Naive thymus-derived CD4-positive, alpha-beta T cell (primary cell): ENCODE measurements around the gene RCC2. TPM values are rescaled to one million over a fixed set of nuclear protein-coding genes. Genes with fewer than 3 reads are reported as not detected.

Experiments
- ATAC-seq: fragments of 150-1000 bp; cut with Tn5 transposase; 2 replicates; pipeline ENCODE4 v1.10.0; 2021; ENCODE audit warnings: mild to moderate bottlenecking, moderate library complexity
- CTCF ChIA-PET: fragments of 350-600 bp; sonication (Branson Sonifier 250); formaldehyde crosslinking; loops from one replicate; lab custom pipeline; 2021; ENCODE audit warnings: antibody characterized with exemption; lab: Charles Lee
- POLR2A ChIA-PET: fragments of 350-600 bp; sonication (Branson Sonifier 250); formaldehyde crosslinking; loops from one replicate; lab custom pipeline; 2021; ENCODE audit warnings: antibody characterized with exemption, inconsistent platforms; lab: Charles Lee
- DNase-seq, 9 donors: peaks; one replicate each; pipeline versions ENCODE4 v3.0.0 to v3.0.0-alpha.2; 2020 to 2022; ENCODE audit warnings: mixed read lengths in 1 of 9
- H3K27ac ChIP-seq: one replicate; pipeline ENCODE4 v1.7.0; 2013; ENCODE audit warnings: mild to moderate bottlenecking, low read depth, low read length, moderate library complexity
- H3K27me3 ChIP-seq, 2 donors: one replicate each; pipeline ENCODE4 v1.7.0; 2013; ENCODE audit warnings: low read length in 2 of 2, mild to moderate bottlenecking in 2 of 2, moderate library complexity in 2 of 2; ENCODE audit not compliant: control insufficient read depth in 2 of 2, insufficient read depth in 2 of 2
- H3K36me3 ChIP-seq, 3 experiments: 1 replicate in 2 of 3; 2 replicates in 1 of 3; pipeline ENCODE4 v1.7.0; 2013; ENCODE audit warnings: low read length in 3 of 3, mild to moderate bottlenecking in 3 of 3, moderate library complexity in 1 of 3; ENCODE audit not compliant: insufficient read depth in 3 of 3, control insufficient read depth in 2 of 3
- H3K4me1 ChIP-seq, 2 donors: one replicate each; pipeline ENCODE4 v1.7.0; 2013; ENCODE audit warnings: low read length in 2 of 2, mild to moderate bottlenecking in 2 of 2, moderate library complexity in 1 of 2; ENCODE audit not compliant: control insufficient read depth in 2 of 2, insufficient read depth in 2 of 2
- H3K4me3 ChIP-seq: 2 replicates; pipeline ENCODE4 v1.7.0; 2013; ENCODE audit warnings: mild to moderate bottlenecking, low read length
- H3K9me3 ChIP-seq, 3 experiments: 1 replicate in 2 of 3; 2 replicates in 1 of 3; pipeline ENCODE4 v1.7.0; 2013; ENCODE audit warnings: low read length in 3 of 3; ENCODE audit not compliant: control insufficient read depth in 2 of 3
- H3K27ac Mint-ChIP-seq, 9 donors: one replicate each; pipeline ENCODE4 v1.8.0; 2020 to 2022; ENCODE audit warnings: mixed read lengths in 9 of 9, mild to moderate bottlenecking in 8 of 9, moderate library complexity in 5 of 9, inconsistent platforms in 2 of 9
- H3K27me3 Mint-ChIP-seq, 5 donors: one replicate each; pipeline ENCODE4 v1.8.0; 2021 to 2022; ENCODE audit warnings: mixed read lengths in 5 of 5, mild to moderate bottlenecking in 1 of 5
- H3K36me3 Mint-ChIP-seq, 5 donors: one replicate each; pipeline ENCODE4 v1.8.0; 2020 to 2022; ENCODE audit warnings: mixed read lengths in 5 of 5, mild to moderate bottlenecking in 3 of 5, inconsistent platforms in 1 of 5
- H3K4me1 Mint-ChIP-seq, 7 donors: one replicate each; pipeline ENCODE4 v1.8.0; 2020 to 2022; ENCODE audit warnings: mixed read lengths in 7 of 7, mild to moderate bottlenecking in 3 of 7, inconsistent platforms in 1 of 7
- H3K4me3 Mint-ChIP-seq, 10 donors: one replicate each; pipeline ENCODE4 v1.8.0; 2020 to 2022; ENCODE audit warnings: mild to moderate bottlenecking in 10 of 10, mixed read lengths in 10 of 10, moderate library complexity in 6 of 10, inconsistent platforms in 2 of 10
- H3K9me3 Mint-ChIP-seq, 11 donors: one replicate each; pipeline ENCODE4 v1.8.0; 2020 to 2022; ENCODE audit warnings: mixed read lengths in 11 of 11, mild to moderate bottlenecking in 4 of 11, inconsistent platforms in 1 of 11, moderate library complexity in 1 of 11
- intact Hi-C, 2 donors: fragments of 100-400 bp; cut with micrococcal nuclease; formaldehyde crosslinking; loops; one replicate each; pipeline ENCODE4 v1.15.1; 2023
- polyA plus RNA-seq, 2 donors: library from polyadenylated mRNA; unstranded; fragments of 300-500 nt; fragmentation: Illumina TruSeq; gene quantifications; one replicate each; pipeline ENCODE4 v1.2.3, GENCODE V29; 2021
- total RNA-seq, 6 experiments: library from RNA in 5 of 6; stranded (reverse) in 5 of 6; gene quantifications; 1 replicate in 5 of 6; 2 replicates in 1 of 6; pipeline ENCODE4 v1.2.3 and lab custom pipeline; 2021 to 2026

Gene RCC2
- total and polyA plus RNA-seq, 7 experiments from 2014 or later = 12.0 to 130 (median 43.5) TPM

- H3K36me3 ChIP-seq = no peaks in the 10 kb centered on the region
- H3K27ac ChIP-seq = no peak overlapping the region
- no peak overlapping the region for H3K4me3 ChIP-seq
- Mint-ChIP-seq H3K27ac (no peak overlapping the region), H3K4me1 (no peaks in the 10 kb centered on the region), H3K27me3 (peaks cover 0 to 7% (median 3%) of the 10 kb centered on the region in 5 donors), H3K36me3 (no peaks in the 10 kb centered on the region), H3K4me3 (no peak overlapping the region), H3K9me3 (no peaks in the 10 kb centered on the region)
- ChIA-PET CTCF (no interaction called here), POLR2A (no interaction called here)
- H3K4me1 ChIP-seq = no peaks in the 10 kb centered on the region
- intact Hi-C loops = no loop called here
- no peaks in the 10 kb centered on the region for H3K27me3 ChIP-seq
- DNase-seq (no peak), ATAC-seq (no peak)
- H3K9me3 ChIP-seq = no peaks in the 10 kb centered on the region
These were observed 66.5 kb downstream of the RCC2 start for GRCh38 chr1:17372955-17373354.

- no peak within 1 kb of the TSS for H3K4me3 ChIP-seq
These were observed 67.6 kb downstream of the RCC2 start, which contains the start of gene PADI6 for GRCh38 chr1:17371896-17372295. PADI6 (plus strand) TSS chr1:17372196; CDS start chr1:17372246, 50 bp downstream.

GRCh38 chr1:17370618-17371017, 68.9 kb downstream of the RCC2 start:
- DNase-seq (no peak), ATAC-seq (no peak)
- Histone ChIP-seq H3K4me1 (no peaks in the 10 kb centered on the region), H3K9me3 (no peaks in the 10 kb centered on the region), H3K36me3 (no peaks in the 10 kb centered on the region), H3K27ac (no peak overlapping the region), H3K27me3 (no peaks in the 10 kb centered on the region), H3K4me3 (no peak overlapping the region)
- peaks cover 0 to under 1% (median 0%) of the 10 kb centered on the region in 7 donors for H3K4me1 Mint-ChIP-seq
- CTCF ChIA-PET = no interaction called here
- POLR2A ChIA-PET = no interaction called here
- intact Hi-C loops = no loop called here
- H3K27me3 Mint-ChIP-seq = peaks cover 0 to 3% (median 0%) of the 10 kb centered on the region in 5 donors
- H3K27ac Mint-ChIP-seq = no peak overlapping the region
- H3K9me3 Mint-ChIP-seq = no peaks in the 10 kb centered on the region
- H3K36me3 Mint-ChIP-seq = no peaks in the 10 kb centered on the region
- no peak overlapping the region for H3K4me3 Mint-ChIP-seq

More at GRCh38 chr1:17371896-17372295, 67.6 kb downstream of the RCC2 start, which contains the start of gene PADI6:
- Mint-ChIP-seq H3K27ac (no peak within 1 kb of the TSS), H3K27me3 (peaks cover 0 to 3% (median 0%) of the 10 kb centered on the region in 5 donors), H3K9me3 (no peaks in the 10 kb centered on the region), H3K4me1 (no peaks in the 10 kb centered on the region), H3K4me3 (no peak within 1 kb of the TSS), H3K36me3 (no peaks in the 10 kb centered on the region)
- no peak within 1 kb of the TSS for H3K27ac ChIP-seq
- H3K27me3 ChIP-seq = no peaks in the 10 kb centered on the region
- ChIA-PET CTCF (no interaction called here), POLR2A (no interaction called here)
- intact Hi-C loops = no loop called here
- H3K9me3 ChIP-seq = no peaks in the 10 kb centered on the region
- ATAC-seq (no peak), DNase-seq (no peak)
- H3K36me3 ChIP-seq = no peaks in the 10 kb centered on the region
- H3K4me1 ChIP-seq = no peaks in the 10 kb centered on the region

- intact Hi-C loops = no loop called here
- no peaks in the 10 kb centered on the region for H3K4me1 ChIP-seq
- Mint-ChIP-seq H3K36me3 (no peaks in the 10 kb centered on the region), H3K4me1 (peaks cover 0 to 2% (median 0%) of the 10 kb centered on the region in 7 donors), H3K27ac (no peak overlapping the region), H3K9me3 (no peaks in the 10 kb centered on the region), H3K27me3 (peaks cover 0 to 5% (median 0%) of the 10 kb centered on the region in 5 donors), H3K4me3 (no peak overlapping the region)
- no peak for ATAC-seq
- no peak overlapping the region for H3K4me3 ChIP-seq
- H3K27me3 ChIP-seq = no peaks in the 10 kb centered on the region
- POLR2A ChIA-PET = no interaction called here
- DNase-seq = no peak
- CTCF ChIA-PET = no interaction called here
- H3K9me3 ChIP-seq = no peaks in the 10 kb centered on the region
- no peak overlapping the region for H3K27ac ChIP-seq
- no peaks in the 10 kb centered on the region for H3K36me3 ChIP-seq
These were observed 70.0 kb downstream of the RCC2 start for GRCh38 chr1:17369466-17369865.

GRCh38 chr1:17365293-17365692, 74.2 kb downstream of the RCC2 start:
- Mint-ChIP-seq H3K27ac (no peak overlapping the region), H3K27me3 (peaks cover 0 to 9% (median 0%) of the 10 kb centered on the region in 5 donors), H3K4me3 (no peak overlapping the region), H3K9me3 (peaks cover 0 to 4% (median 0%) of the 10 kb centered on the region in 11 donors), H3K4me1 (peaks cover 0 to 5% (median 0%) of the 10 kb centered on the region in 7 donors), H3K36me3 (peaks cover 0 to 4% (median 0%) of the 10 kb centered on the region in 5 donors)
- Histone ChIP-seq H3K9me3 (no peaks in the 10 kb centered on the region), H3K4me3 (no peak overlapping the region), H3K27me3 (no peaks in the 10 kb centered on the region), H3K36me3 (no peaks in the 10 kb centered on the region), H3K27ac (no peak overlapping the region), H3K4me1 (no peaks in the 10 kb centered on the region)
- intact Hi-C loops = no loop called here
- CTCF ChIA-PET = no interaction called here
- no peak for DNase-seq
- POLR2A ChIA-PET = interaction anchor here (0.6 kb wide), 1 partner anchor 30 kb away, joined by 3 read pairs; no protein-coding TSS in a partner anchor
- ATAC-seq = peak; percentile 64

GRCh38 chr1:17363771-17364170, 75.7 kb downstream of the RCC2 start:
- H3K4me3 ChIP-seq = no peak overlapping the region
- H3K27me3 ChIP-seq = no peaks in the 10 kb centered on the region
- H3K9me3 Mint-ChIP-seq = peaks cover 0 to 4% (median 0%) of the 10 kb centered on the region in 11 donors
- H3K4me1 Mint-ChIP-seq = peaks cover 0 to 5% (median 0%) of the 10 kb centered on the region in 7 donors
- H3K4me3 Mint-ChIP-seq = no peak overlapping the region
- intact Hi-C loops = no loop called here
- H3K27me3 Mint-ChIP-seq = peaks cover 0 to 9% (median 0%) of the 10 kb centered on the region in 5 donors
- DNase-seq = no peak
- no peak overlapping the region for H3K27ac Mint-ChIP-seq
- no peaks in the 10 kb centered on the region for H3K36me3 ChIP-seq
- H3K4me1 ChIP-seq = no peaks in the 10 kb centered on the region
- CTCF ChIA-PET = no interaction called here
- no peak for ATAC-seq
- H3K9me3 ChIP-seq = no peaks in the 10 kb centered on the region
- H3K36me3 Mint-ChIP-seq = peaks cover 0 to 4% (median 0%) of the 10 kb centered on the region in 5 donors
- POLR2A ChIA-PET = no interaction called here
- no peak overlapping the region for H3K27ac ChIP-seq

- POLR2A ChIA-PET = no interaction called here
- intact Hi-C loops = no loop called here
- H3K27ac Mint-ChIP-seq = no peak overlapping the region
These were observed 76.1 kb downstream of the RCC2 start for GRCh38 chr1:17363351-17363750.

More at GRCh38 chr1:17363351-17363750, 76.1 kb downstream of the RCC2 start:
- Histone ChIP-seq H3K36me3 (no peaks in the 10 kb centered on the region), H3K27ac (no peak overlapping the region), H3K4me1 (no peaks in the 10 kb centered on the region), H3K4me3 (no peak overlapping the region), H3K9me3 (no peaks in the 10 kb centered on the region), H3K27me3 (no peaks in the 10 kb centered on the region)
- peaks cover 0 to 4% (median 0%) of the 10 kb centered on the region in 5 donors for H3K36me3 Mint-ChIP-seq
- H3K4me3 Mint-ChIP-seq = no peak overlapping the region
- peaks cover 0 to 4% (median 0%) of the 10 kb centered on the region in 11 donors for H3K9me3 Mint-ChIP-seq
- CTCF ChIA-PET = no interaction called here
- H3K4me1 Mint-ChIP-seq = peaks cover 0 to 5% (median 0%) of the 10 kb centered on the region in 7 donors
- H3K27me3 Mint-ChIP-seq = peaks cover 0 to 9% (median 0%) of the 10 kb centered on the region in 5 donors
- DNase-seq (no peak), ATAC-seq (no peak)
